H1 (cell line): ENCODE data around the gene MAGIX. TPM values are rescaled to one million over a fixed set of nuclear protein-coding genes. Genes with fewer than 3 reads are reported as not detected.

Experiments
- CTCF ChIA-PET: fragments of 300-600 bp; sonication (Branson Sonifier 250); formaldehyde crosslinking; loops from one replicate; lab custom pipeline; 2021; ENCODE audit not compliant: partially characterized antibody; lab: Charles Lee
- POLR2A ChIA-PET: fragments of 300-600 bp; sonication (Branson Sonifier 250); formaldehyde crosslinking; loops from one replicate; lab custom pipeline; 2021; ENCODE audit warnings: inconsistent platforms; ENCODE audit not compliant: partially characterized antibody; lab: Charles Lee
- DNase-seq, 2 experiments: peaks; one replicate each; pipeline versions ENCODE4 v3.0.0 to v3.0.0-alpha.2; 2010 to 2022; ENCODE audit warnings: low spot score in 2 of 2, low read depth in 1 of 2, mixed read lengths in 1 of 2
- FAIRE-seq: peaks from 2 replicates; lab custom pipeline; 2011; peaks lifted over from hg19 to GRCh38; lab: Jason Lieb, UNC
- H2AFZ ChIP-seq: 2 replicates; pipeline ENCODE4 v1.8.1; 2012; ENCODE audit warnings: low read length, inconsistent platforms
- H2AK5ac ChIP-seq: 2 replicates; pipeline ENCODE4 v1.6.1; 2013; ENCODE audit warnings: low read depth, low read length
- H2BK120ac ChIP-seq: replicated peaks from 2 replicates; pipeline ENCODE3; 2013; ENCODE audit warnings: low read depth, low read length, inconsistent platforms
- H2BK12ac ChIP-seq: 2 replicates; pipeline ENCODE4 v1.6.1; 2013; ENCODE audit warnings: low read depth, low read length
- H2BK15ac ChIP-seq: 2 replicates; pipeline ENCODE4 v1.6.1; 2013; ENCODE audit warnings: low read length
- H2BK20ac ChIP-seq: 2 replicates; pipeline ENCODE4 v1.6.1; 2013; ENCODE audit warnings: low read length
- H2BK5ac ChIP-seq: 2 replicates; pipeline ENCODE4 v1.6.1; 2013; ENCODE audit warnings: low read depth, low read length
- H3K14ac ChIP-seq: 2 replicates; pipeline ENCODE4 v1.6.1; 2013; ENCODE audit warnings: inconsistent platforms; ENCODE audit not compliant: insufficient read length
- H3K18ac ChIP-seq: 2 replicates; pipeline ENCODE4 v1.6.1; 2013; ENCODE audit warnings: low read length; ENCODE audit errors: extremely low read depth
- H3K23ac ChIP-seq: 2 replicates; pipeline ENCODE4 v1.6.1; 2013; ENCODE audit warnings: inconsistent platforms; ENCODE audit not compliant: insufficient read length
- H3K23me2 ChIP-seq: 2 replicates; pipeline ENCODE4 v1.6.1; 2013; ENCODE audit warnings: low read depth, low read length
- H3K27ac ChIP-seq: 2 replicates; pipeline ENCODE4 v1.6.1; 2011; ENCODE audit warnings: low read depth, low read length, inconsistent platforms
- H3K27me3 ChIP-seq, 4 experiments: replicated peaks in 1 of 4; 1 replicate in 1 of 4; 2 replicates in 3 of 4; pipeline versions ENCODE4 v1.6.1 to v1.8.1; 2011 to 2013; ENCODE audit warnings: low read length in 3 of 4, mild to moderate bottlenecking in 3 of 4, inconsistent platforms in 2 of 4, mixed read lengths in 2 of 4, moderate library complexity in 1 of 4; ENCODE audit not compliant: control insufficient read depth in 3 of 4, insufficient read depth in 3 of 4; ENCODE audit errors: extremely low read depth in 1 of 4
- H3K36me3 ChIP-seq, 4 experiments: 2 replicates each; pipeline versions ENCODE4 v1.6.1 to v1.8.1; 2011 to 2013; ENCODE audit warnings: mild to moderate bottlenecking in 4 of 4, low read length in 3 of 4, moderate library complexity in 2 of 4, control low read depth in 1 of 4, inconsistent platforms in 1 of 4; ENCODE audit not compliant: insufficient read depth in 4 of 4, control insufficient read depth in 2 of 4
- H3K4ac ChIP-seq: replicated peaks from 2 replicates; pipeline ENCODE3; 2013; ENCODE audit warnings: low read length, low read depth, mixed read lengths, inconsistent platforms; ENCODE audit not compliant: insufficient read length
- H3K4me1 ChIP-seq, 4 experiments: replicated peaks in 1 of 4; 1 replicate in 1 of 4; 2 replicates in 3 of 4; pipeline versions ENCODE4 v1.6.1 to v1.8.1; 2011 to 2013; ENCODE audit warnings: low read length in 3 of 4, inconsistent platforms in 2 of 4, mixed read lengths in 1 of 4; ENCODE audit not compliant: insufficient read depth in 4 of 4, control insufficient read depth in 3 of 4
- H3K4me2 ChIP-seq, 2 experiments: 2 replicates each; pipeline versions ENCODE4 v1.6.1 to v1.8.1; 2011 to 2013; ENCODE audit warnings: low read depth in 2 of 2, low read length in 2 of 2, control low read depth in 1 of 2, inconsistent platforms in 1 of 2, mild to moderate bottlenecking in 1 of 2; ENCODE audit not compliant: insufficient read depth in 1 of 2
- H3K4me3 ChIP-seq, 4 experiments: fragments of 200-600, 300-600 bp in 1 of 4; sonication (generic), shearing (Covaris generic), sonication (Bioruptor Twin) in 1 of 4; 2 replicates each; pipeline versions ENCODE4 v1.5.1 to v1.8.1; 2011 to 2016; ENCODE audit warnings: low read length in 4 of 4, low read depth in 3 of 4, control low read depth in 2 of 4, inconsistent platforms in 2 of 4, mild to moderate bottlenecking in 2 of 4, mixed read lengths in 1 of 4, moderate library complexity in 1 of 4; ENCODE audit not compliant: insufficient read depth in 2 of 4; ENCODE audit errors: extremely low read depth in 1 of 4
- H3K56ac ChIP-seq: replicated peaks from 2 replicates; pipeline ENCODE3; 2013; ENCODE audit warnings: low read depth, mild to moderate bottlenecking, mixed read lengths, low read length, inconsistent platforms; ENCODE audit not compliant: insufficient read length
- H3K79me1 ChIP-seq: 2 replicates; pipeline ENCODE4 v1.6.1; 2013; ENCODE audit warnings: low read depth, low read length, control low read depth
- H3K79me2 ChIP-seq, 2 experiments: 2 replicates each; pipeline versions ENCODE4 v1.6.1 to v1.8.1; 2012 to 2013; ENCODE audit warnings: low read length in 2 of 2, mild to moderate bottlenecking in 2 of 2, inconsistent platforms in 1 of 2; ENCODE audit not compliant: insufficient read depth in 2 of 2, control insufficient read depth in 1 of 2
- H3K9ac ChIP-seq, 4 experiments: replicated peaks in 1 of 4; 1 replicate in 1 of 4; 2 replicates in 3 of 4; pipeline versions ENCODE4 v1.6.1 to v1.8.1; 2011 to 2013; ENCODE audit warnings: low read depth in 3 of 4, low read length in 3 of 4, control low read depth in 2 of 4, mild to moderate bottlenecking in 2 of 4, moderate library complexity in 2 of 4, inconsistent platforms in 1 of 4; ENCODE audit errors: extremely low read depth in 1 of 4
- H3K9me3 ChIP-seq, 2 experiments: 2 replicates each; pipeline versions ENCODE4 v1.6.1 to v1.8.1; 2012 to 2013; ENCODE audit warnings: mild to moderate bottlenecking in 2 of 2, moderate library complexity in 2 of 2, control low read depth in 1 of 2, inconsistent platforms in 1 of 2, low read depth in 1 of 2, low read length in 1 of 2, mixed read lengths in 1 of 2; ENCODE audit not compliant: insufficient read depth in 2 of 2
- H4K20me1 ChIP-seq, 2 experiments: replicated peaks in 1 of 2; 2 replicates each; pipeline versions ENCODE3 to v1.8.1; 2011 to 2013; ENCODE audit warnings: inconsistent platforms in 2 of 2, low read length in 2 of 2, mild to moderate bottlenecking in 1 of 2; ENCODE audit not compliant: insufficient read depth in 2 of 2, control insufficient read depth in 1 of 2
- H4K5ac ChIP-seq: 2 replicates; pipeline ENCODE4 v1.6.1; 2013; ENCODE audit warnings: low read length, low read depth, mixed read lengths, inconsistent platforms; ENCODE audit not compliant: insufficient read length
- H4K8ac ChIP-seq: 2 replicates; pipeline ENCODE4 v1.8.0; 2013; ENCODE audit warnings: mild to moderate bottlenecking, moderate library complexity, low read length, inconsistent platforms; ENCODE audit not compliant: insufficient read depth; ENCODE audit errors: extremely low read depth
- H4K91ac ChIP-seq: replicated peaks from 2 replicates; pipeline ENCODE3; 2013; ENCODE audit warnings: low read length, mixed read lengths, inconsistent platforms; ENCODE audit not compliant: insufficient read length
- GTF2F1 ChIP-seq: IDR thresholded peaks from 2 replicates; pipeline ENCODE4 v1.6.1; 2012; ENCODE audit warnings: low read depth, low read length, improper control_type of control experiment, borderline replicate concordance
- KDM1A ChIP-seq: fragments of 200-600, 300-600 bp; sonication (generic); IDR thresholded peaks from 2 replicates; pipeline ENCODE4 v1.7.1; 2016; ENCODE audit warnings: mild to moderate bottlenecking, low read length, borderline replicate concordance
- WGBS, 2 experiments: shearing (Covaris generic) in 1 of 2; methylation state at CpG; one replicate each; pipeline versions ENCODE4 v1.1.6 to v1.1.7; 2013 to 2015; ENCODE audit warnings: low lambda C conversion rate in 2 of 2, mixed read lengths in 2 of 2, inconsistent platforms in 1 of 2, low coverage in 1 of 2, missing lambda C conversion rate in 1 of 2; ENCODE audit not compliant: insufficient replicate concordance in 2 of 2, insufficient coverage in 1 of 2, insufficient read length in 1 of 2; ENCODE audit errors: extremely low coverage in 1 of 2, missing lambda C conversion rate in 1 of 2; 5-methylcytosine and 5-hydroxymethylcytosine counted together
- long read RNA-seq, 2 experiments: library from RNA in 1 of 2; library from capped mRNA in 1 of 2; stranded (forward); transcript quantifications; one replicate each; pipeline ENCODE4 v2.0.0, GENCODE V29; 2021; ENCODE audit warnings: inconsistent platforms in 1 of 2
- polyA minus RNA-seq, 3 experiments: library from RNA; depleted of rRNA, polyadenylated mRNA; stranded (reverse); fragments of >200 nt; gene quantifications; 1 replicate in 2 of 3; 2 replicates in 1 of 3; pipeline ENCODE4 v1.2.3, GENCODE V29; 2011
- polyA plus RNA-seq, 7 experiments: library from polyadenylated mRNA; depleted of rRNA in 3 of 7; stranded (reverse) in 5 of 7; unstranded in 2 of 7; fragments of >200 nt in 5 of 7; fragments of 200-250 nt in 2 of 7; gene quantifications; 1 replicate in 5 of 7; 2 replicates in 1 of 7; 4 replicates in 1 of 7; pipeline versions ENCODE4 v1.2.1 to v1.2.3, GENCODE V29; 2011 to 2013; ENCODE audit warnings: missing spikeins in 2 of 7, mixed read lengths in 2 of 7
- total RNA-seq: library from RNA; stranded (reverse); fragmentation: NEBNext Ultra II Directional; extraction: Animal tissue kit (Norgen Biotek cat#: 25700); gene quantifications from 2 replicates; pipeline ENCODE4 v1.2.1, GENCODE V29; 2021
- TF ChIP-seq, protein P1 (sequence below): IDR thresholded peaks from 2 replicates; pipeline ENCODE4 v1.6.1; 2012; ENCODE audit warnings: inconsistent platforms

The MAGIX gene
- 0.37 and 0.46 TPM in 2 replicates for total RNA-seq
- polyA plus RNA-seq (2011; rRNA removed): 1.1 and 1.9 TPM in 2 replicates
- polyA plus RNA-seq (2011; cell fraction: cytosol; rRNA removed): 0.97 TPM
- 1.9 TPM for polyA plus RNA-seq (2011; cell fraction: nucleus; rRNA removed)
- polyA plus RNA-seq (2012, experiment 1 of 2): 0.42 to 0.62 TPM (median 0.58 TPM) in 4 replicates
- 1.0 TPM for polyA plus RNA-seq (2012, experiment 2 of 2)
- polyA plus RNA-seq (2013, experiment 1 of 2): 0.32 TPM
- polyA plus RNA-seq (2013, experiment 2 of 2): 0.53 TPM
- polyA minus RNA-seq (2011; rRNA and poly(A)+ RNA removed): 0.09 and 0.15 TPM in 2 replicates
- polyA minus RNA-seq (2011; cell fraction: cytosol; rRNA and poly(A)+ RNA removed): not detected
- 1.2 TPM for polyA minus RNA-seq (2011; cell fraction: nucleus; rRNA and poly(A)+ RNA removed)
- long read RNA-seq, experiment 1: 0 reads
- long read RNA-seq, experiment 2, partial matches to known transcripts: 0 of 1 reads
- long read RNA-seq, experiment 2, other reads (novel, unspliced or antisense): 1 of 1 reads

DNA sequence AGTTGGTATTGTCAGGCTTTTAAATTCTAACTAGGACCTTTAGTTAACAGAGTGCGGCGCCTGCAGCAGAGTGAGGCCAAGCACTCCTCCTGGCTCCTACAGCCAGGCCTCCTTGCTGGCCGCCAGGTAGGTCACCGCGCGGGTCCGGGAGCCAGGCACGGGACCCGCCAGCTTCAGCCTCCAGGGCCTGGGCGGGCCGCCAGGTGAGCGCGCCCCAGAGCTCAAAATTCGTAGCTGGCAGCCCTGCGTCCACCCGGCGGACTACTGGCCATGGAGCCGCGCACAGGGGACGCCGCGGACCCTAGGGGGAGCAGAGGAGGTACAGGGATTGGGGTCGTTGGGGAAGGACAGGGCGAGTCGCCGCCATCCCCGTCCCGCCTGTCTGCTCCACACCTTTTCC is at the start of gene MAGIX:
MAGIX (plus strand) TSS at position 139 of the 400 bp plus-strand sequence; CDS start at position 271, 132 bp downstream.
- Histone ChIP-seq H3K23me2 (peaks cover 9% of the 10 kb centered on the region; the same call in 1 of the 2 replicates), H3K9ac (no peak within 1 kb of the TSS), H3K4me3 (peak within 1 kb of the TSS; percentile 24 to 64 (median 40); a peak in 7 of 8 replicates), H3K18ac (no peak within 1 kb of the TSS), H3K56ac (no peak within 1 kb of the TSS), H4K91ac (no peak within 1 kb of the TSS), H2BK15ac (no peak within 1 kb of the TSS), H4K20me1 (no peaks in the 10 kb centered on the region), H2BK120ac (no peak within 1 kb of the TSS), H4K8ac (no peak within 1 kb of the TSS), H3K9me3 (no peaks in the 10 kb centered on the region), H2AK5ac (no peak within 1 kb of the TSS), H3K79me1 (no peaks in the 10 kb centered on the region), H3K4me1 (peaks cover 0 to 12% (median 4%) of the 10 kb centered on the region in 4 experiments; a peak in 4 of 7 replicates), H4K5ac (no peak within 1 kb of the TSS), H2BK12ac (no peak within 1 kb of the TSS), H2BK5ac (no peak within 1 kb of the TSS), H3K36me3 (no peaks in the 10 kb centered on the region), H2AFZ (no peak within 1 kb of the TSS; the same call in 1 of the 2 replicates), H3K4ac (no peak within 1 kb of the TSS), H2BK20ac (no peak within 1 kb of the TSS), H3K79me2 (no peaks in the 10 kb centered on the region), H3K27ac (no peak within 1 kb of the TSS), H3K14ac (no peak within 1 kb of the TSS), H3K23ac (no peak within 1 kb of the TSS), H3K4me2 (peak within 1 kb of the TSS; percentile 22 to 72), H3K27me3 (peaks cover 1 to 11% (median 8%) of the 10 kb centered on the region in 4 experiments; a peak in 6 of 7 replicates)
- DNase-seq (no peak), FAIRE-seq (no peak)
- ChIA-PET CTCF (interaction anchor here (1.5 kb wide), 1 partner anchor 22 kb away, joined by 5 read pairs; no protein-coding TSS in a partner anchor), POLR2A (no interaction called here)
- 7% methylated on average over 11 of the region's 28 CpGs; no CpG with 5 or more reads in 1 of the 2 experiments for WGBS, 2 experiments
- TF ChIP-seq, protein P1, sequence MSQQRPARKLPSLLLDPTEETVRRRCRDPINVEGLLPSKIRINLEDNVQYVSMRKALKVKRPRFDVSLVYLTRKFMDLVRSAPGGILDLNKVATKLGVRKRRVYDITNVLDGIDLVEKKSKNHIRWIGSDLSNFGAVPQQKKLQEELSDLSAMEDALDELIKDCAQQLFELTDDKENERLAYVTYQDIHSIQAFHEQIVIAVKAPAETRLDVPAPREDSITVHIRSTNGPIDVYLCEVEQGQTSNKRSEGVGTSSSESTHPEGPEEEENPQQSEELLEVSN: no peak
- TF ChIP-seq GTF2F1 (no peak), KDM1A (no peak)
